HepG2 (cell line): ENCODE data around the gene XRCC3. TPM values are rescaled to one million over a fixed set of nuclear protein-coding genes. Genes with fewer than 3 reads are reported as not detected.

Experiments
- ASH2L ChIP-seq: fragments of 300-600, 200-600 bp; sonication (generic); IDR thresholded peaks from 2 replicates; pipeline ENCODE4 v1.7.0; 2017; ENCODE audit warnings: low read depth, mild to moderate bottlenecking, moderate library complexity, mixed read lengths, low read length; ENCODE audit not compliant: insufficient read length
- CC2D1A ChIP-seq: sonication (generic); formaldehyde crosslinking; IDR thresholded peaks from 2 replicates; pipeline ENCODE4 v1.8.1; 2023; ENCODE audit warnings: mild to moderate bottlenecking, missing genetic modification reagents
- CREB1 ChIP-seq, 2 experiments: fragments of 450-650 bp in 1 of 2; IDR thresholded peaks; 2 replicates each; pipeline ENCODE4 v1.6.1; 2016 to 2017; ENCODE audit warnings: control low read depth in 1 of 2, mild to moderate bottlenecking in 1 of 2, missing compliant biosample characterization in 1 of 2, missing genetic modification characterization in 1 of 2
- CREM ChIP-seq, 2 experiments: sonication (generic) in 1 of 2; formaldehyde crosslinking in 1 of 2; IDR thresholded peaks; 2 replicates each; pipeline versions ENCODE4 v1.4.0 to v1.6.1; 2016 to 2020; ENCODE audit warnings: antibody characterized with exemption in 1 of 2, mild to moderate bottlenecking in 1 of 2, missing genetic modification reagents in 1 of 2
- GATAD2A ChIP-seq: IDR thresholded peaks from 2 replicates; pipeline ENCODE4 v1.6.1; 2016
- HDAC2 ChIP-seq: sonication (generic); formaldehyde crosslinking; IDR thresholded peaks from 2 replicates; pipeline ENCODE4 v1.4.0; 2020; ENCODE audit warnings: missing genetic modification reagents
- KMT2A ChIP-seq: sonication (generic); formaldehyde crosslinking; IDR thresholded peaks from 2 replicates; pipeline ENCODE4 v1.4.0; 2020; ENCODE audit warnings: missing genetic modification reagents
- KMT2B ChIP-seq: IDR thresholded peaks from 2 replicates; pipeline ENCODE4 v1.6.1; 2016; ENCODE audit warnings: missing genetic modification reagents, missing compliant biosample characterization
- NCOR1 ChIP-seq: fragments of 200-600 bp; sonication (generic); IDR thresholded peaks from 2 replicates; pipeline ENCODE4 v1.7.0; 2017; ENCODE audit warnings: antibody characterized with exemption, low read length, borderline replicate concordance
- NONO ChIP-seq, 2 experiments: fragments of 450-650 bp in 1 of 2; sonication (generic) in 1 of 2; formaldehyde crosslinking in 1 of 2; IDR thresholded peaks in 1 of 2; conservative IDR thresholded peaks in 1 of 2; 2 replicates each; pipeline versions ENCODE4 v1.6.1 to v1.8.0; 2017 to 2022; ENCODE audit warnings: mild to moderate bottlenecking in 1 of 2, missing genetic modification reagents in 1 of 2, moderate library complexity in 1 of 2
- NPAS2 ChIP-seq: sonication (generic); formaldehyde crosslinking; IDR thresholded peaks from 2 replicates; pipeline ENCODE4 v1.8.0; 2022; ENCODE audit warnings: mild to moderate bottlenecking, missing genetic modification reagents, borderline replicate concordance
- RBM39 ChIP-seq: fragments of 200-400 bp; formaldehyde crosslinking; IDR thresholded peaks from one replicate; pipeline ENCODE4 v1.6.1; 2018; ENCODE audit warnings: antibody characterized with exemption, mild to moderate bottlenecking, low read depth, low read length; ENCODE audit not compliant: poor library complexity, severe bottlenecking
- SMYD3 ChIP-seq: sonication (generic); formaldehyde crosslinking; IDR thresholded peaks from 2 replicates; pipeline ENCODE4 v1.8.1; 2023; ENCODE audit warnings: mild to moderate bottlenecking, missing genetic modification reagents
- SP140L ChIP-seq: sonication (generic); formaldehyde crosslinking; IDR thresholded peaks from 2 replicates; pipeline ENCODE4 v1.4.0; 2020; ENCODE audit warnings: missing genetic modification reagents, borderline replicate concordance
- THAP8 ChIP-seq: sonication (generic); formaldehyde crosslinking; IDR thresholded peaks from 2 replicates; pipeline ENCODE4 v1.5.1; 2020; ENCODE audit warnings: missing genetic modification reagents, mild to moderate bottlenecking, borderline replicate concordance
- UBTF ChIP-seq: sonication (generic); formaldehyde crosslinking; IDR thresholded peaks from 2 replicates; pipeline ENCODE4 v1.4.0; 2020; ENCODE audit warnings: mild to moderate bottlenecking, missing genetic modification reagents
- YEATS2 ChIP-seq: sonication (generic); formaldehyde crosslinking; IDR thresholded peaks from 2 replicates; pipeline ENCODE4 v1.4.0; 2020; ENCODE audit warnings: missing genetic modification reagents, borderline replicate concordance
- ZBTB20 ChIP-seq: sonication (generic); formaldehyde crosslinking; IDR thresholded peaks from 2 replicates; pipeline ENCODE4 v1.8.1; 2023; ENCODE audit warnings: missing genetic modification reagents, low read depth, mild to moderate bottlenecking, borderline replicate concordance
- ZBTB49 ChIP-seq: sonication (generic); formaldehyde crosslinking; IDR thresholded peaks from 2 replicates; pipeline ENCODE4 v1.4.0; 2020; ENCODE audit warnings: missing genetic modification reagents, borderline replicate concordance
- ZNF251 ChIP-seq: sonication (generic); formaldehyde crosslinking; IDR thresholded peaks from 2 replicates; pipeline ENCODE4 v1.9.0; 2021; ENCODE audit warnings: mild to moderate bottlenecking, missing genetic modification reagents
- ZNF740 ChIP-seq: sonication (generic); formaldehyde crosslinking; IDR thresholded peaks from 2 replicates; pipeline ENCODE4 v1.4.0; 2020; ENCODE audit warnings: missing genetic modification reagents
- ZNF790 ChIP-seq: sonication (generic); formaldehyde crosslinking; IDR thresholded peaks from 2 replicates; pipeline ENCODE4 v1.8.0; 2022; ENCODE audit warnings: missing genetic modification reagents, mild to moderate bottlenecking, borderline replicate concordance
- polyA plus RNA-seq, 8 experiments: library from polyadenylated mRNA; depleted of rRNA in 3 of 8; stranded (reverse) in 7 of 8; unstranded in 1 of 8; fragments of >200 nt; fragmentation: Illumina TruSeq in 4 of 8; extraction: Trizol in 4 of 8; gene quantifications; 2 replicates each; pipeline versions ENCODE4 v1.2.1 to v1.2.3, GENCODE V29; 2011 to 2016; ENCODE audit warnings: low read depth in 4 of 8, missing spikeins in 1 of 8, mixed read lengths in 1 of 8; ENCODE audit not compliant: insufficient read depth in 1 of 8
- total RNA-seq, 5 experiments: library from RNA; depleted of rRNA; stranded (reverse); fragments of >200 nt; fragmentation: Illumina TruSeq; extraction: Trizol; gene quantifications; 2 replicates each; pipeline ENCODE4 v1.2.3, GENCODE V29; 2016; ENCODE audit warnings: low read depth in 1 of 5

XRCC3 gene
- total and polyA plus RNA-seq, 2 of the 13 experiments (the other 11 are each of a cell fraction or from before 2014, with no cell fraction given) = 5.4 to 25.8 TPM

- TF ChIP-seq GATAD2A (CRISPR knock-in tag) (no peak), NCOR1 (peak; percentile 19; the same call in 1 of the 2 replicates), KMT2A (CRISPR knock-in tag) (0 out of 2 replicates have a peak, but pooled peaks have one; percentile 35), CREM (IDR thresholded peaks at IDR 0.05) (no peak), CREM (CRISPR knock-in tag; IDR thresholded peaks at IDR 0.05) (no peak), NONO (IDR thresholded peaks at IDR 0.05) (no peak), NONO (CRISPR knock-in tag; conservative IDR thresholded peaks at IDR 0.05) (0 out of 2 replicates have a peak, but pooled peaks have one; percentile 44), SMYD3 (peak; percentile 65; the same call in 1 of the 2 replicates), SP140L (CRISPR knock-in tag) (no peak), ZNF740 (no peak), ZBTB20 (CRISPR knock-in tag) (no peak), UBTF (CRISPR knock-in tag) (peak; percentile 59; the same call in 1 of the 2 replicates), RBM39 (peak; percentile 72), CREB1 (IDR thresholded peaks at IDR 0.05) (peak; percentile 84), CREB1 (CRISPR knock-in tag; IDR thresholded peaks at IDR 0.05) (peak; percentile 67; the same call in 1 of the 2 replicates), THAP8 (CRISPR knock-in tag) (no peak), NPAS2 (CRISPR knock-in tag) (no peak), KMT2B (CRISPR knock-in tag) (0 out of 2 replicates have a peak, but pooled peaks have one; percentile 62), ASH2L (peak; percentile 68), HDAC2 (CRISPR knock-in tag) (no peak; the same call in 1 of the 2 replicates), YEATS2 (peak; percentile 80), ZBTB49 (no peak), ZNF251 (CRISPR knock-in tag) (no peak), ZNF790 (no peak; the same call in 1 of the 2 replicates), CC2D1A (CRISPR knock-in tag) (no peak)
Measured at GRCh38 chr14:103715052-103716000, at the start of gene XRCC3, which contains the start of gene ZFYVE21 (continued).
